Gastrocnemius medialis (tissue), 4 donors: ENCODE results near the gene PGPEP1. TPM values are rescaled to one million over a fixed set of nuclear protein-coding genes. Genes with fewer than 3 reads are reported as not detected.

Experiments used
- ATAC-seq, 2 donors: fragments of 150-250 bp; one replicate each; pipeline ENCODE4 v1.9.1; 2016
- DNase-seq, 2 donors: peaks; one replicate each; pipeline ENCODE4 v3.0.0-alpha.2; 2019
- H3K27ac ChIP-seq, 4 donors: fragments of 200-600 bp; sonication (generic); 1 replicate in 1 of 4; 2 replicates in 3 of 4; pipeline ENCODE4 v1.5.1; 2016 to 2018; ENCODE audit warnings: mild to moderate bottlenecking in 2 of 4, moderate library complexity in 1 of 4
- H3K27me3 ChIP-seq, 3 donors: fragments of 200-600 bp; sonication (generic) in 2 of 3; 1 replicate in 1 of 3; 2 replicates in 2 of 3; pipeline versions ENCODE4 v1.5.1 to v1.6.0; 2016 to 2019; ENCODE audit warnings: mild to moderate bottlenecking in 1 of 3, moderate library complexity in 1 of 3
- H3K36me3 ChIP-seq, 2 donors: fragments of 200-600 bp; sonication (generic) in 1 of 2; one replicate each; pipeline ENCODE4 v1.5.1; 2017 to 2018
- H3K4me1 ChIP-seq, 2 donors: fragments of 200-600 bp; sonication (generic) in 1 of 2; one replicate each; pipeline ENCODE4 v1.5.1; 2016 to 2017; ENCODE audit warnings: mild to moderate bottlenecking in 2 of 2
- H3K4me3 ChIP-seq, 4 donors: fragments of 200-600 bp; sonication (generic) in 3 of 4; 1 replicate in 1 of 4; 2 replicates in 3 of 4; pipeline ENCODE4 v1.5.1; 2016 to 2019; ENCODE audit warnings: mild to moderate bottlenecking in 2 of 4
- H3K9me3 ChIP-seq, 3 donors: fragments of 200-600 bp; sonication (generic) in 2 of 3; 1 replicate in 1 of 3; 2 replicates in 2 of 3; pipeline ENCODE4 v1.5.1; 2016 to 2019
- POLR2A ChIP-seq, 2 donors: fragments of 450-650 bp; IDR thresholded peaks; one replicate each; pipeline ENCODE4 v1.6.1; 2017; ENCODE audit warnings: antibody characterized with exemption in 2 of 2, mild to moderate bottlenecking in 2 of 2, moderate library complexity in 2 of 2
- in situ Hi-C, 4 donors: fragments of 200-750 bp; cut with MboI; loops; one replicate each; pipeline versions ENCODE4 v1.15.0 to v1.8.0; 2017; ENCODE audit warnings: low sequenced_read_pairs in 4 of 4
- intact Hi-C: fragments of 100-400 bp; cut with DNase I; formaldehyde crosslinking; loops from one replicate; pipeline ENCODE4 v1.15.1; 2023; ENCODE audit warnings: low total_unique reads
- total RNA-seq, 4 donors: library from RNA; depleted of rRNA; stranded (reverse); fragments of >200 nt; gene quantifications; one replicate each; pipeline versions ENCODE4 v1.1.0 to v1.2.3, GENCODE V29; 2016
- TF ChIP-seq, protein P1 (sequence below), 5 experiments: fragments of 450-650 bp in 3 of 5; fragments of 200-600 bp in 2 of 5; sonication (generic) in 2 of 5; IDR thresholded peaks in 4 of 5; conservative IDR thresholded peaks in 1 of 5; 1 replicate in 4 of 5; 2 replicates in 1 of 5; pipeline ENCODE4 v1.5.1; 2016 to 2019; ENCODE audit warnings: antibody characterized with exemption in 5 of 5, mild to moderate bottlenecking in 3 of 5, moderate library complexity in 3 of 5

Gene PGPEP1
- total RNA-seq, 4 donors from 2014 or later = 11.7 to 42.3 (median 23.6) TPM

DNA sequence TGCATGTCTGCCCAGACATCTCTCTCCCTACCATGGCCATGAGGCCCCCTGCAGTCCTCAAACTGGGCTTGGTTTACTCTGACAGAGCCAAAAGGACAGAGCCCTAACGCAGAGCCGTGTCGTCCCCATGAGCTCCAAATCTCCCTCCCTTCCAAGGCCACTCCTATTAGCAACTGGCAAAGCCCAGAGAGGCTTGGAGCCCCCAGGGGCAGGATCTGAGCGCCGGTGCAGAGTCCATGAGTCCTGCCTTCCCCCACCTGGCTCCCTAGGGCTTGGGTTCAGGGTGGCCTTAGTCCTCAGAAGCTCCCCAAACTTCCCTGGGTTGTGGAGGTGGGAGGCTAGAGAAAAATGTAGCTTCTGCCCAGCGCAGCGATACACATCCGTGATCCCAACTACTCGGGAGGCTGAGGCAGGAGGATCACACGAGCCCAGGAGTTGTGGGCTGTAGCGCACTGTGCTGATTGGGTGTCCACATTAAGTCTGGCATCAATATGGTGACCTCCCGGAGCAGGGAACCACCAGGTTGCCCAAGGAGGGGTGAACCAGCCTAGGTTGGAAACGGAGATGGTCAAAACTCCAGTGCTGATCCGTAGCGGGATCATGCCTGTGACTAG is 7.4 kb upstream of the PGPEP1 start:
- Histone ChIP-seq H3K36me3 (no peaks in the 10 kb centered on the region), H3K4me1 (peaks cover 8 to 14% of the 10 kb centered on the region in 2 donors), H3K27me3 (no peaks in the 10 kb centered on the region), H3K9me3 (no peaks in the 10 kb centered on the region), H3K4me3 (no peak overlapping the region), H3K27ac (no peak overlapping the region)
- intact Hi-C loops = no loop called here
- DNase-seq = no peak
- TF ChIP-seq, protein P1, sequence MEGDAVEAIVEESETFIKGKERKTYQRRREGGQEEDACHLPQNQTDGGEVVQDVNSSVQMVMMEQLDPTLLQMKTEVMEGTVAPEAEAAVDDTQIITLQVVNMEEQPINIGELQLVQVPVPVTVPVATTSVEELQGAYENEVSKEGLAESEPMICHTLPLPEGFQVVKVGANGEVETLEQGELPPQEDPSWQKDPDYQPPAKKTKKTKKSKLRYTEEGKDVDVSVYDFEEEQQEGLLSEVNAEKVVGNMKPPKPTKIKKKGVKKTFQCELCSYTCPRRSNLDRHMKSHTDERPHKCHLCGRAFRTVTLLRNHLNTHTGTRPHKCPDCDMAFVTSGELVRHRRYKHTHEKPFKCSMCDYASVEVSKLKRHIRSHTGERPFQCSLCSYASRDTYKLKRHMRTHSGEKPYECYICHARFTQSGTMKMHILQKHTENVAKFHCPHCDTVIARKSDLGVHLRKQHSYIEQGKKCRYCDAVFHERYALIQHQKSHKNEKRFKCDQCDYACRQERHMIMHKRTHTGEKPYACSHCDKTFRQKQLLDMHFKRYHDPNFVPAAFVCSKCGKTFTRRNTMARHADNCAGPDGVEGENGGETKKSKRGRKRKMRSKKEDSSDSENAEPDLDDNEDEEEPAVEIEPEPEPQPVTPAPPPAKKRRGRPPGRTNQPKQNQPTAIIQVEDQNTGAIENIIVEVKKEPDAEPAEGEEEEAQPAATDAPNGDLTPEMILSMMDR (IDR thresholded peaks at IDR 0.05 in 4 of 5, conservative IDR thresholded peaks at IDR 0.05 in 1 of 5) = no peak
- no peak for TF ChIP-seq POLR2A (IDR thresholded peaks at IDR 0.05)
- in situ Hi-C loops = no loop called here
- no peak for ATAC-seq

DNA sequence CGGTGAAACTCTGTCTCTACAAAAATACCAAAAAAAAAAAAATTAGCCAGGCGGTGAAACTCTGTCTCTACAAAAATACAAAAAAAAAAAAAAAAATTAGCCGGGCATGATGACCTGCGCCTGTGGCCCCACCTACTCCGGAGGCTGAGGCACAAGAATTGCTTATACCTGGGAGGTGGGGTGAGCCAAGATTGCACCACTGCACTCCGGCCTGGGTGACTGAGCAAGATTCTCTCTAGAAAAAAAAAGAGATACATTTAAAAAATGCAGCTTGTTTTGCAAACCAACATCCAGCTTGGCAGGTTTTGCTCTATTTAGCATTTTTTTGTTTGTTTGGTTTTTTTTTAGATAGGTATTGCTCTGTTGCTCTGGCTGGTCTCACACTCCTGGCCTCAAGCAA is 6.7 kb upstream of the PGPEP1 start:
- Histone ChIP-seq H3K4me3 (no peak overlapping the region), H3K27ac (no peak overlapping the region), H3K4me1 (peaks cover 7 to 13% of the 10 kb centered on the region in 2 donors), H3K9me3 (no peaks in the 10 kb centered on the region), H3K36me3 (no peaks in the 10 kb centered on the region), H3K27me3 (no peaks in the 10 kb centered on the region)
- DNase-seq = no peak
- ATAC-seq = no peak
- in situ Hi-C loops (no loop called here), intact Hi-C loops (no loop called here)
- TF ChIP-seq, protein P1 (IDR thresholded peaks at IDR 0.05 in 4 of 5, conservative IDR thresholded peaks at IDR 0.05 in 1 of 5) = no peak
- TF ChIP-seq POLR2A (IDR thresholded peaks at IDR 0.05) = no peak

DNA sequence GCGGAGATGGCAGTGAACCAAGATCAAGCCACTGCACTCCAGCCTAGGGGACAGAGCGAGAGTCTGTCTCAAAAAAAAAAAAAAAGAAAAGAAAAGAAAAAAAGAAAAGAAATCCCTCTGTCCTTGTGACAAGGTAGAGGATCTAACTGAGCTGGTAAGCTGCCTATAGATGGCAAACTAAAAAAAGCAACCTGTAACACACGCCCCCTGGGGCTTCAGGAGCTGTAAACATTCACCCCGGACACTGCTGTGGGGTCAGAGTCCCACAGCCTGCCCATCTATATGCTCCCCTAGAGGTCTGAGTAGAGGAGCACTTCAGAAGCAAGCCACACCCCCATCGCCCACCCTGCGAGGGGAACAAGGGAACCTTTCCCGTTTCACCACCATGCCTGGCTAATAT is 4.3 kb upstream of the PGPEP1 start:
- H3K27ac ChIP-seq = peak overlapping the region in 2 of 4 donors; percentile 84 to 87
- no peak for TF ChIP-seq POLR2A (IDR thresholded peaks at IDR 0.05)
- TF ChIP-seq, protein P1 (IDR thresholded peaks at IDR 0.05 in 4 of 5, conservative IDR thresholded peaks at IDR 0.05 in 1 of 5) = no peak
- no peak for ATAC-seq
- no peaks in the 10 kb centered on the region for H3K27me3 ChIP-seq
- in situ Hi-C loops (no loop called here), intact Hi-C loops (no loop called here)
- no peak overlapping the region for H3K4me3 ChIP-seq
- no peaks in the 10 kb centered on the region for H3K9me3 ChIP-seq
- H3K36me3 ChIP-seq = no peaks in the 10 kb centered on the region
- peaks cover 0 to 2% of the 10 kb centered on the region in 2 donors for H3K4me1 ChIP-seq
- DNase-seq = no peak

DNA sequence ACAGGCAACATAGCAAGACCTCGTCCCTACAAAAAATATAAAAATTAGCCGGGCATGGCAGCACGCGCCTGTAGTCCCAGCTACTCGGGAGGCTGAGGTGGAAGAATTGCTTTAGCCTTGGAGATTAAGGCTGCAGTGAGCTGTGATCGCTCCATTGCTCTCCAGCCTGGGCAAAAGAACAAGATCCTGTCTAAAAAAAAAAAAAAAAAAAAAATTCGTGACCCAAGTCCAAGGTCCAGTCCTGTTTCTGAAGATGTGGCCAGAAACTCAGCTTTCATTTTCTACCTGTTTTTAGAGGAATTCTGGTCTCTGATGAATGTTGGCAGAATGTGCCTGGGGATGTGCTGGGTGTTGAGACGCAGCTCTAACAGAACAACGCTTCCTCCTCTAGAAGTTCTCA is 1.9 kb upstream of the PGPEP1 start:
- TF ChIP-seq POLR2A (IDR thresholded peaks at IDR 0.05) = no peak
- TF ChIP-seq, protein P1 (IDR thresholded peaks at IDR 0.05 in 4 of 5, conservative IDR thresholded peaks at IDR 0.05 in 1 of 5) = no peak
- H3K4me3 ChIP-seq = no peak overlapping the region
- ATAC-seq (no peak), DNase-seq (no peak)
- intact Hi-C loops (no loop called here), in situ Hi-C loops (no loop called here)
- H3K4me1 ChIP-seq = peaks cover 0 to 5% of the 10 kb centered on the region in 2 donors
- H3K9me3 ChIP-seq = no peaks in the 10 kb centered on the region
- no peaks in the 10 kb centered on the region for H3K36me3 ChIP-seq
- peak overlapping the region; percentile 66 to 89 (median 86) for H3K27ac ChIP-seq
- H3K27me3 ChIP-seq = no peaks in the 10 kb centered on the region
